ENCODE data around the gene ACKR3.

The ACKR3 gene

GRCh38 chr2:236570081-236570868, 650 bp downstream of the ACKR3 start:
- DNase-seq, result no peak

GRCh38 chr2:236571145-236571544, 1.5 kb downstream of the ACKR3 start:
- DNase-seq, result no peak

- no peak for DNase-seq
These were observed 2.9 kb downstream of the ACKR3 start for GRCh38 chr2:236572482-236572881.

- no peak for DNase-seq
These were observed 3.7 kb downstream of the ACKR3 start for GRCh38 chr2:236573066-236573929.

- no peak for DNase-seq
These were observed 4.4 kb downstream of the ACKR3 start for GRCh38 chr2:236574000-236574399.

- DNase-seq, result no peak
These were observed 5.0 kb downstream of the ACKR3 start for GRCh38 chr2:236574424-236575145.

- no peak for DNase-seq
These were observed 5.9 kb downstream of the ACKR3 start for GRCh38 chr2:236575510-236575909.

- no peak for DNase-seq
These were observed 6.5 kb downstream of the ACKR3 start for GRCh38 chr2:236576087-236576486.

- DNase-seq, result no peak
These were observed 7.3 kb downstream of the ACKR3 start for GRCh38 chr2:236576953-236577352.

GRCh38 chr2:236577481-236578410, 8.1 kb downstream of the ACKR3 start:
- DNase-seq, result no peak

- DNase-seq, result no peak
These were observed 8.8 kb downstream of the ACKR3 start for GRCh38 chr2:236578411-236578846.

GRCh38 chr2:236579048-236579745, 9.6 kb downstream of the ACKR3 start:
- DNase-seq, result no peak

GRCh38 chr2:236579746-236580315, 10.2 kb downstream of the ACKR3 start:
- DNase-seq, result no peak

GRCh38 chr2:236580746-236581355, 11.2 kb downstream of the ACKR3 start:
- DNase-seq, result no peak

GRCh38 chr2:236581546-236581945, 11.9 kb downstream of the ACKR3 start:
- no peak for DNase-seq

- DNase-seq, result no peak
These were observed 13.3 kb downstream of the ACKR3 start for GRCh38 chr2:236582968-236583367.

GRCh38 chr2:236583621-236584203, 14.1 kb downstream of the ACKR3 start:
- no peak for DNase-seq

GRCh38 chr2:236584521-236585384, 15.1 kb downstream of the ACKR3 start:
- no peak for DNase-seq

GRCh38 chr2:236585966-236586365, 16.3 kb downstream of the ACKR3 start:
- no peak for DNase-seq
